HEK293T (cell line): ENCODE results near the gene CADM2.

Source experiments
- ARNT ChIP-seq: fragments of 450-650 bp; IDR thresholded peaks from 2 replicates; pipeline ENCODE4 v1.6.1; 2017; ENCODE audit warnings: mild to moderate bottlenecking
- BHLHE40 ChIP-seq: fragments of 450-650 bp; IDR thresholded peaks from 2 replicates; pipeline ENCODE4 v1.6.1; 2016; ENCODE audit warnings: mild to moderate bottlenecking, moderate library complexity, borderline replicate concordance
- CTBP1 ChIP-seq: fragments of 450-650 bp; IDR thresholded peaks from 2 replicates; pipeline ENCODE4 v1.6.1; 2016; ENCODE audit warnings: borderline replicate concordance
- ELF4 ChIP-seq: fragments of 450-650 bp; IDR thresholded peaks from 2 replicates; pipeline ENCODE4 v1.6.1; 2017; ENCODE audit warnings: antibody characterized with exemption
- FOXK2 ChIP-seq: fragments of 450-650 bp; IDR thresholded peaks from 2 replicates; pipeline ENCODE4 v1.6.1; 2016; ENCODE audit warnings: mild to moderate bottlenecking
- FOXM1 ChIP-seq: fragments of 450-650 bp; IDR thresholded peaks from 2 replicates; pipeline ENCODE4 v1.6.1; 2017; ENCODE audit warnings: mild to moderate bottlenecking, borderline replicate concordance
- HDGF ChIP-seq: fragments of 450-650 bp; IDR thresholded peaks from 2 replicates; pipeline ENCODE4 v1.6.1; 2017; ENCODE audit warnings: antibody characterized with exemption, borderline replicate concordance
- LEF1 ChIP-seq: fragments of 450-650 bp; IDR thresholded peaks from 2 replicates; pipeline ENCODE4 v1.6.1; 2017; ENCODE audit warnings: mild to moderate bottlenecking, borderline replicate concordance
- NFRKB ChIP-seq: fragments of 450-650 bp; IDR thresholded peaks from 2 replicates; pipeline ENCODE4 v1.6.1; 2016; ENCODE audit warnings: mild to moderate bottlenecking, moderate library complexity
- SP1 ChIP-seq: fragments of 450-650 bp; IDR thresholded peaks from 2 replicates; pipeline ENCODE4 v1.6.1; 2017
- SUZ12 ChIP-seq: fragments of 450-650 bp; IDR thresholded peaks from 2 replicates; pipeline ENCODE4 v1.6.1; 2016; ENCODE audit warnings: mild to moderate bottlenecking
- TARDBP ChIP-seq: fragments of 450-650 bp; IDR thresholded peaks from 2 replicates; pipeline ENCODE4 v1.6.1; 2016
- ZNF384 ChIP-seq: fragments of 450-650 bp; IDR thresholded peaks from 2 replicates; pipeline ENCODE4 v1.6.1; 2016
- TF ChIP-seq, protein P1 (sequence below): fragments of 450-650 bp; IDR thresholded peaks from 2 replicates; pipeline ENCODE4 v1.6.1; 2016

DNA sequence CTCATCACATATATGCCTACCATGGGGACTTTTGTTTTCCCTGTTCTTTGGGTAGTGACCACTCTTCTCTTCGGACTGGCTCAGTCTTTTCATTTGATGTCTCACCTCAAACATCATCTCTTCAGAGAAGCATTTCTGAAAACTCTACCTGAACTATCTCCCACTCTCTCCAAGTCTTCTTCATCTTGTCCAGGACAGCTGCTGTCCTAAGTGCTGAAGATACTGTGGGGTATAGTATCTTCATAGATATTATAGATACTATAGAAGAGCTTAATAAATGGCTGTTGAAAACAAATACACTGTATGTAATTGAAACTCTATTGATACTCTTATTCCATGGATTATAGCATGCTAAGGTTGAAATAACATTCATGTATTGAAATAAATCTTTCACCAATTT, 672.3 kb downstream of the CADM2 start:
- TF ChIP-seq SP1 (no peak), FOXK2 (no peak), CTBP1 (no peak), BHLHE40 (no peak), ARNT (no peak), NFRKB (no peak), FOXM1 (no peak), SUZ12 (no peak), ELF4 (no peak), ZNF384 (no peak), LEF1 (no peak), TARDBP (no peak), HDGF (no peak)
- TF ChIP-seq, protein P1, sequence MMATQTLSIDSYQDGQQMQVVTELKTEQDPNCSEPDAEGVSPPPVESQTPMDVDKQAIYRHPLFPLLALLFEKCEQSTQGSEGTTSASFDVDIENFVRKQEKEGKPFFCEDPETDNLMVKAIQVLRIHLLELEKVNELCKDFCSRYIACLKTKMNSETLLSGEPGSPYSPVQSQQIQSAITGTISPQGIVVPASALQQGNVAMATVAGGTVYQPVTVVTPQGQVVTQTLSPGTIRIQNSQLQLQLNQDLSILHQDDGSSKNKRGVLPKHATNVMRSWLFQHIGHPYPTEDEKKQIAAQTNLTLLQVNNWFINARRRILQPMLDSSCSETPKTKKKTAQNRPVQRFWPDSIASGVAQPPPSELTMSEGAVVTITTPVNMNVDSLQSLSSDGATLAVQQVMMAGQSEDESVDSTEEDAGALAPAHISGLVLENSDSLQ = no peak
